ENCODE measurements around the gene KRI1. TPM values are rescaled to one million over a fixed set of nuclear protein-coding genes. Genes with fewer than 3 reads are reported as not detected.

KRI1 gene
- total and polyA plus RNA-seq, 2 of the 8 experiments (the other 6 are each of a cell fraction or from before 2014, with no cell fraction given), result 14.2 to 45.2 TPM

DNA sequence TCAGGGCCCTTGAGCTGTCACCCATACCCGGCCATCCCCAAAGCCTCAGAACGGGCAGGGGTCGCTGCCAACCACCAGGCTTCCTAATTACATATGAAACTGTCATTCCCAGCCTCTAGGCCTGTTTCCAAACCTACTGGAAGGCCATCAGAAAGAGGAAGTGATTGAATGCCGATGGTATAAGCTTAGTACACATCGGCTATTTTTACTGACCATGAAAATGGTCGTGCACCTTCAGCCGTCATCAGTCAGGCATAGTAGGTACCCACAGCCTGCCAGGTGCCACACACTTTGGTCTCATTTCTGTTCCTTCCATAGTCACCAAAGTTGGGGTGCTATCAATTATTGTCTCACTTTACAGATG lies 10.2 kb downstream of the KRI1 start:
- Histone ChIP-seq H2BK12ac (ENCODE audit: low read depth, low read length) (no peak overlapping the region), H2BK20ac (ENCODE audit: low read length) (no peak overlapping the region), H3K23ac (ENCODE audit: insufficient read length) (no peak overlapping the region), H3K27me3 (replicated peaks in 1 of 4; ENCODE audit: control insufficient read depth in 3 of 4, extremely low read depth in 1 of 4, insufficient read depth in 3 of 4, low read length in 3 of 4) (no peaks in the 10 kb centered on the region), H3K4me3 (ENCODE audit: extremely low read depth in 1 of 4, insufficient read depth in 2 of 4, low read depth in 3 of 4, low read length in 4 of 4) (no peak overlapping the region), H2AFZ (ENCODE audit: low read length) (no peak overlapping the region), H2BK120ac (replicated peaks; ENCODE audit: low read depth, low read length) (no peak overlapping the region), H3K27ac (ENCODE audit: low read depth, low read length) (no peak overlapping the region), H3K79me1 (ENCODE audit: low read depth, low read length) (no peaks in the 10 kb centered on the region), H3K4me1 (replicated peaks in 1 of 4; ENCODE audit: control insufficient read depth in 3 of 4, insufficient read depth in 4 of 4, low read length in 3 of 4) (no peaks in the 10 kb centered on the region), H3K36me3 (ENCODE audit: control insufficient read depth in 2 of 4, insufficient read depth in 4 of 4, low read length in 3 of 4) (peaks cover 20 to 81% (median 56%) of the 10 kb centered on the region in 4 experiments), H3K23me2 (ENCODE audit: low read depth, low read length) (no peaks in the 10 kb centered on the region), H2BK15ac (ENCODE audit: low read length) (no peak overlapping the region), H4K5ac (ENCODE audit: insufficient read length, low read depth, low read length) (no peak overlapping the region), H3K79me2 (ENCODE audit: control insufficient read depth in 1 of 2, insufficient read depth in 2 of 2, low read length in 2 of 2) (no peaks in the 10 kb centered on the region), H3K56ac (replicated peaks; ENCODE audit: insufficient read length, low read depth, low read length) (no peak overlapping the region), H3K18ac (ENCODE audit: extremely low read depth, low read length) (no peak overlapping the region), H4K20me1 (replicated peaks in 1 of 2; ENCODE audit: control insufficient read depth in 1 of 2, insufficient read depth in 2 of 2, low read length in 2 of 2) (peaks cover 8 to 21% of the 10 kb centered on the region in 2 experiments), H4K91ac (replicated peaks; ENCODE audit: insufficient read length, low read length) (no peak overlapping the region), H3K4me2 (ENCODE audit: insufficient read depth in 1 of 2, low read depth in 2 of 2, low read length in 2 of 2) (no peak overlapping the region), H4K8ac (ENCODE audit: extremely low read depth, insufficient read depth, low read length) (no peak overlapping the region), H3K4ac (replicated peaks; ENCODE audit: insufficient read length, low read depth, low read length) (no peak overlapping the region), H3K9ac (replicated peaks in 1 of 4; ENCODE audit: extremely low read depth in 1 of 4, low read depth in 3 of 4, low read length in 3 of 4) (no peak overlapping the region), H3K9me3 (ENCODE audit: insufficient read depth in 2 of 2, low read depth in 1 of 2, low read length in 1 of 2) (no peaks in the 10 kb centered on the region), H3K14ac (ENCODE audit: insufficient read length) (no peak overlapping the region), H2AK5ac (ENCODE audit: low read depth, low read length) (no peak overlapping the region), H2BK5ac (ENCODE audit: low read depth, low read length) (no peak overlapping the region)
- DNase-seq (ENCODE audit: low read depth in 1 of 2, low spot score in 2 of 2) (no peak), FAIRE-seq (no peak)
- CTCF ChIA-PET (ENCODE audit: partially characterized antibody), result interaction anchor here (0.8 to 4.5 kb wide), 13 partner anchors 9 to 145 kb away, joined by 3 to 25 read pairs (median 4); partner anchors contain the start of genes ATG4D, CDKN2D and KRI1
- TF ChIP-seq CREB1 (IDR thresholded peaks at IDR 0.05), result no peak
- no peak for TF ChIP-seq CBX8 (IDR thresholded peaks at IDR 0.05; ENCODE audit: borderline replicate concordance, low read depth, low read length)
- no peak for TF ChIP-seq SIX5 (IDR thresholded peaks at IDR 0.05; ENCODE audit: low read depth, low read length)
- TF ChIP-seq CTBP2 (IDR thresholded peaks at IDR 0.05; ENCODE audit: borderline replicate concordance, insufficient read depth, insufficient read length, low read length), result no peak
- TF ChIP-seq POU5F1 (IDR thresholded peaks at IDR 0.05; ENCODE audit: low read depth, low read length), result no peak
- no peak for TF ChIP-seq SP2 (IDR thresholded peaks at IDR 0.05; ENCODE audit: low read length)
- TF ChIP-seq ATF2 (IDR thresholded peaks at IDR 0.05; ENCODE audit: low read length), result no peak
- POLR2A ChIA-PET (ENCODE audit: partially characterized antibody), result interaction anchor here (0.7 to 2.1 kb wide), 10 partner anchors 10 to 288 kb away, joined by 3 to 9 read pairs (median 3); partner anchors contain the start of genes KRI1 and QTRT1
- WGBS, 2 experiments (ENCODE audit: extremely low coverage in 1 of 2, insufficient coverage in 1 of 2, insufficient read length in 1 of 2, insufficient replicate concordance in 2 of 2, low coverage in 1 of 2, low lambda C conversion rate in 2 of 2, missing lambda C conversion rate in 1 of 2), result 88% methylated on average over 7 of the region's 7 CpGs; no CpG with 5 or more reads in 1 of the 2 experiments
